Epithelial cell of esophagus (primary cell): ENCODE results near the gene VPS8.
"Not testable (repeated sequence)": the region's sequence is repeated elsewhere in the genome, so short reads cannot be mapped to it uniquely, and the experiment has no call there.

Experiments
- DNase-seq: peaks from one replicate; pipeline ENCODE4 v3.0.0; 2010; ENCODE audit warnings: low read depth
- H3K4me3 ChIP-seq: 2 replicates; pipeline ENCODE4 v1.5.1; 2011; ENCODE audit warnings: mild to moderate bottlenecking, low read length, control low read depth
- CTCF ChIP-seq: IDR thresholded peaks from 2 replicates; pipeline ENCODE4 v1.5.1; 2011; ENCODE audit warnings: low read depth, mild to moderate bottlenecking, low read length, control low read depth, inconsistent platforms; ENCODE audit not compliant: insufficient read depth; ENCODE audit errors: missing control alignments

Gene VPS8

GRCh38 chr3:184941408-184941807, 129.4 kb downstream of the VPS8 start:
- DNase-seq: no peak
- TF ChIP-seq CTCF: no peak
- no peak overlapping the region for H3K4me3 ChIP-seq

GRCh38 chr3:184942735-184943134, 130.8 kb downstream of the VPS8 start:
- no peak overlapping the region for H3K4me3 ChIP-seq
- TF ChIP-seq CTCF: no peak
- DNase-seq: no peak

- no peak overlapping the region for H3K4me3 ChIP-seq
- no peak for TF ChIP-seq CTCF
- DNase-seq: no peak
Observed at GRCh38 chr3:184944241-184944640, 132.3 kb downstream of the VPS8 start.

- TF ChIP-seq CTCF: no peak
- no peak for DNase-seq
- no peak overlapping the region for H3K4me3 ChIP-seq
Observed at GRCh38 chr3:184945886-184946625, 134.1 kb downstream of the VPS8 start.

- TF ChIP-seq CTCF: no peak
- DNase-seq: no peak
Observed at GRCh38 chr3:184946917-184947316, 135.0 kb downstream of the VPS8 start.

GRCh38 chr3:184949251-184949965, 137.4 kb downstream of the VPS8 start:
- TF ChIP-seq CTCF: no peak
- no peak for DNase-seq
- H3K4me3 ChIP-seq: no peak overlapping the region

More at GRCh38 chr3:184946917-184947316, 135.0 kb downstream of the VPS8 start:
- H3K4me3 ChIP-seq: no peak overlapping the region

GRCh38 chr3:184950816-184951215, 138.8 kb downstream of the VPS8 start:
- not testable (repeated sequence) for DNase-seq, H3K4me3 ChIP-seq
